Activated B cell treated with CpG ODN at 0.5 μM for 24 hours (primary cell): Measurements from ENCODE around the gene CLPTM1. TPM values are rescaled to one million over a fixed set of nuclear protein-coding genes. Genes with fewer than 3 reads are reported as not detected.

Source experiments
- ATAC-seq: fragments of 200-7000 bp; cut with Tn5 transposase; one replicate; pipeline ENCODE4 v1.10.0; 2021; ENCODE audit warnings: low read depth, mild to moderate bottlenecking, moderate library complexity
- CTCF ChIA-PET: fragments of 350-600 bp; sonication (Branson Sonifier 250); formaldehyde crosslinking; loops from one replicate; lab custom pipeline; 2021; ENCODE audit warnings: antibody characterized with exemption; lab: Charles Lee
- POLR2A ChIA-PET: fragments of 350-600 bp; sonication (Branson Sonifier 250); formaldehyde crosslinking; loops from one replicate; lab custom pipeline; 2021; ENCODE audit warnings: antibody characterized with exemption; lab: Charles Lee
- DNase-seq: peaks from one replicate; pipeline ENCODE4 v3.0.0; 2022
- H3K27ac Mint-ChIP-seq: one replicate; pipeline ENCODE4 v1.8.0; 2020; ENCODE audit warnings: mixed read lengths
- H3K27me3 Mint-ChIP-seq: one replicate; pipeline ENCODE4 v1.8.0; 2021; ENCODE audit warnings: mixed read lengths
- H3K36me3 Mint-ChIP-seq: one replicate; pipeline ENCODE4 v1.8.0; 2021; ENCODE audit warnings: low read depth, mixed read lengths
- H3K4me1 Mint-ChIP-seq: one replicate; pipeline ENCODE4 v1.8.0; 2021; ENCODE audit warnings: mixed read lengths
- H3K4me3 Mint-ChIP-seq: one replicate; pipeline ENCODE4 v1.8.0; 2020; ENCODE audit warnings: mild to moderate bottlenecking, mixed read lengths
- H3K9me3 Mint-ChIP-seq: one replicate; pipeline ENCODE4 v1.8.0; 2020; ENCODE audit warnings: mixed read lengths
- intact Hi-C: fragments of 100-400 bp; cut with micrococcal nuclease; formaldehyde crosslinking; loops from one replicate; pipeline ENCODE4 v1.15.1; 2024
- total RNA-seq: library from RNA; stranded (reverse); gene quantifications from 2 replicates; pipeline ENCODE4 v1.2.3, GENCODE V29; 2022
- TF ChIP-seq, protein P1 (sequence below): fragments of 200-600 bp; IDR thresholded peaks from one replicate; pipeline ENCODE4 v1.8.0; 2022; ENCODE audit warnings: antibody characterized with exemption, mild to moderate bottlenecking

CLPTM1 gene
- total RNA-seq, 1 donor from 2014 or later = 92.1 TPM

DNA sequence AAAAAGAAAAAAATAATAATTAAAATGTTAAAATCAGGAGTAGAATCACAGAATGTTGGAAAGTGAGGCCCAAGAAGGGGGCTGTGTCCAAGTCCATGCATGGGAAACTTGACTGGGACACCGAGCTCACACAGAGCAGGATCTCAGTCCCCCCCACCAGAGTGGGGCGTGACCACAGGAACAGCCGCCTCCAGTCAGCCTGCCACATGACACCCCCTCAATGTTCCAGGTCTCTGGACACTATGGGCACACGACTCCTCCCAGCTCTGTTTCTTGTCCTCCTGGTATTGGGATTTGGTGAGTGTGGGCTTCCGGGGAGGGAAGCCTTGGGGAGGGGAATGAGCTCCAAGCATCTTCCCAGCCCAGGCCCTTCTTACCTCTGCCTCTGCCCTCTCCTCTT, 6.9 kb upstream of the CLPTM1 start:
- TF ChIP-seq, protein P1, sequence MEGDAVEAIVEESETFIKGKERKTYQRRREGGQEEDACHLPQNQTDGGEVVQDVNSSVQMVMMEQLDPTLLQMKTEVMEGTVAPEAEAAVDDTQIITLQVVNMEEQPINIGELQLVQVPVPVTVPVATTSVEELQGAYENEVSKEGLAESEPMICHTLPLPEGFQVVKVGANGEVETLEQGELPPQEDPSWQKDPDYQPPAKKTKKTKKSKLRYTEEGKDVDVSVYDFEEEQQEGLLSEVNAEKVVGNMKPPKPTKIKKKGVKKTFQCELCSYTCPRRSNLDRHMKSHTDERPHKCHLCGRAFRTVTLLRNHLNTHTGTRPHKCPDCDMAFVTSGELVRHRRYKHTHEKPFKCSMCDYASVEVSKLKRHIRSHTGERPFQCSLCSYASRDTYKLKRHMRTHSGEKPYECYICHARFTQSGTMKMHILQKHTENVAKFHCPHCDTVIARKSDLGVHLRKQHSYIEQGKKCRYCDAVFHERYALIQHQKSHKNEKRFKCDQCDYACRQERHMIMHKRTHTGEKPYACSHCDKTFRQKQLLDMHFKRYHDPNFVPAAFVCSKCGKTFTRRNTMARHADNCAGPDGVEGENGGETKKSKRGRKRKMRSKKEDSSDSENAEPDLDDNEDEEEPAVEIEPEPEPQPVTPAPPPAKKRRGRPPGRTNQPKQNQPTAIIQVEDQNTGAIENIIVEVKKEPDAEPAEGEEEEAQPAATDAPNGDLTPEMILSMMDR = no peak
- ATAC-seq (no peak), DNase-seq (no peak)
- Mint-ChIP-seq H3K36me3 (peaks cover 6% of the 10 kb centered on the region), H3K9me3 (no peaks in the 10 kb centered on the region), H3K27me3 (no peaks in the 10 kb centered on the region), H3K27ac (no peak overlapping the region), H3K4me1 (peaks cover 9% of the 10 kb centered on the region), H3K4me3 (no peak overlapping the region)
- POLR2A ChIA-PET = no interaction called here
- intact Hi-C loops = no loop called here
- CTCF ChIA-PET = no interaction called here

DNA sequence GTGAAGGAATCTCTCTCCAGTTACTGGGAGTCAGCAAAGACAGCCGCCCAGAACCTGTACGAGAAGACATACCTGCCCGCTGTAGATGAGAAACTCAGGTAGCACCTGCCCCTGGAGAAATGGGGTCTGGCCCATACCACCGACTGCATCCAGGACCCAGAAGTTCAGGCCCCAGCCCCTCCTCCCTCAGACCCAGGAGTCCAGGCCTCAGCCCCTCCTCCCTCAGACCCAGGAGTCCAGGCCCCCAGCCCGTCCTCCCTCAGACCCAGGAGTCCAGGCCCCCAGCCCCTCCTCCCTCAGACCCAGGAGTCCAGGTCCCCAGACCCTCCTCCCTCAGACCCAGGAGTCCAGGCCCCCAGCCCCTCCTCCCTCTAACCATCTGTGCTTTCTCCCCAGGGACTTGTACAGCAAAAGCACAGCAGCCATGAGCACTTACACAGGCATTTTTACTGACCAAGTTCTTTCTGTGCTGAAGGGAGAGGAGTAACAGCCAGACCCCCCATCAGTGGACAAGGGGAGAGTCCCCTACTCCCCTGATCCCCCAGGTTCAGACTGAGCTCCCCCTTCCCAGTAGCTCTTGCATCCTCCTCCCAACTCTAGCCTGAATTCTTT, 6.3 kb upstream of the CLPTM1 start:
- DNase-seq (no peak), ATAC-seq (no peak)
- Mint-ChIP-seq H3K4me1 (peaks cover 8% of the 10 kb centered on the region), H3K9me3 (no peaks in the 10 kb centered on the region), H3K27me3 (no peaks in the 10 kb centered on the region), H3K27ac (no peak overlapping the region), H3K36me3 (peaks cover 6% of the 10 kb centered on the region), H3K4me3 (no peak overlapping the region)
- CTCF ChIA-PET = no interaction called here
- POLR2A ChIA-PET = interaction anchor here (0.6 kb wide), 1 partner anchor 252 kb away, joined by 4 read pairs; no protein-coding TSS in a partner anchor
- TF ChIP-seq, protein P1 = no peak
- intact Hi-C loops = no loop called here

DNA sequence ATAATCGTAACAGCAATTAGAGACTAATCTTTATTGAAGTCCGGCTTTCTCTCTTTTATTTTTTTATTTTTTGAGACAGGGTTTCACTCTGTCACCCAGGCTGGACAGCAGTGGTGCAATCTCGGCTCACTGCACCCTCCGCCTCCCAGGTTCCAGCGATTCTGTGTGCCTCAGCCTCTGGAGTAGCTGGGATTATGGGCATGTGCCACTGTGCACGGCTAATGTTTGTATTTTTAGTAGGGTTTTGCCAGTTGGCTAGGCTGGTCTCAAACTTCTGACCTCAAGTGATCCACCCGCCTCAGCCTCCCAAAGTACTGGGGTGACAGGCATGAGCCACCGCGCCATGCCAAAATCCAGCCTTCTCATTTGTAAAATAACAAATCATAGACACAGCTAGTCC, 5.6 kb upstream of the CLPTM1 start:
- Mint-ChIP-seq H3K4me1 (peaks cover 8% of the 10 kb centered on the region), H3K4me3 (no peak overlapping the region), H3K9me3 (no peaks in the 10 kb centered on the region), H3K27ac (no peak overlapping the region), H3K27me3 (no peaks in the 10 kb centered on the region), H3K36me3 (peaks cover 8% of the 10 kb centered on the region)
- CTCF ChIA-PET = no interaction called here
- DNase-seq (no peak), ATAC-seq (no peak)
- TF ChIP-seq, protein P1 = no peak
- POLR2A ChIA-PET = no interaction called here
- intact Hi-C loops = no loop called here

DNA sequence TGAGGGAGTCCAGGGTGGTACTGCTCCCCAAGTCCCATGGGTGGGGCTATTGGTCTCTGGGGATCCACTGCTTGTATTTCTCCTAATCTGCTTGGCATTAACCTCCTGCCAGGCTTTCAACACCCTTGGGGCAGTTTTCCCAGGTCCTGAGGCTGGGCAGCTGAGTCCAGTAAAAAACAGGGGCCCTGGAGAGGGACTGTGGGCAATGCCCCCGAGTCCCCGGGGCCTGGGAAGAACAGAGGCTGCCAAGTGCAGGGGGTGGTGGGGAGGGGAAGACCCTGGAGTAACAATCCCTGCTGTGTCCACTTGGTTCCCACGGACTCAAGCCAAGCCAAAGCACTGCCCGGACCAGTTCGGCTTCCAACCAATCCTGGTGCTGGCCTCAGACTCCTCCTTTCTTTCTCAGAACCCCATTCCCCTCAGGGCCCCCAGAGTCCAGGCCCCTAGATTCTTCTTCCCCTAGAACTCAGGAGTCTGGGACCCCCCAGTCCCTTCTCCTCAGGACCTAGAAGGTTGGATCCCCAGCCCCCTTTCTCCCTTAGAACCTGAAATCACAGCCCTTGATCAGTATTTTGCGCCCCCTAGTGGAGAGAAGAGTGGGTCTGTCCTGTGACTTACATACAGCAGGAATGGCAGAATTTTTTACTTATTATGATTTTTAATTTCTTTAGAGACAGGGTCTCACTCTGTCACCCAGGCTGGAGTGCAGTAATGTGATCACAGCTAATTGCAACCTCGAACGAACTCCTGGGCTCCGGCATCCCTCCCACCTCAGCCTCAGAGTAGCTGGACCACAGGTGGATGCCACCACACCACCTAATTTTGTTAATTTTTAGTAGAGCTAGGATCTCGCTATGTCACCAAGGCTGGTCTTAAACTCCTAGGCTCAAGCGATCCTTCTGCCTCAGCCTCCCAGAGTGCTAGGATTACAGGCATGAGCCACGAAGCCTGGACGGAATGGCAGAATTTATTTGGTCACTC, 3.7 kb upstream of the CLPTM1 start:
- ATAC-seq = no peak
- H3K4me1 Mint-ChIP-seq = peaks cover 24% of the 10 kb centered on the region
- no peak for DNase-seq
- H3K4me3 Mint-ChIP-seq = no peak overlapping the region
- H3K36me3 Mint-ChIP-seq = peaks cover 18% of the 10 kb centered on the region
- intact Hi-C loops = loop anchor here (1.0 to 5.0 kb wide), 3 partner anchors 48 to 262 kb away; no protein-coding TSS in a partner anchor
- H3K27ac Mint-ChIP-seq = no peak overlapping the region
- ChIA-PET POLR2A (interaction anchor here (0.6 to 1.2 kb wide), 3 partner anchors 50 to 228 kb away, joined by 3 to 9 read pairs (median 4); partner anchors contain the start of gene RELB), CTCF (interaction anchor here (0.7 to 2.7 kb wide), 10 partner anchors 10 to 295 kb away, joined by 3 to 10 read pairs (median 4); partner anchors contain the start of gene APOE)
- TF ChIP-seq, protein P1 = no peak
- no peaks in the 10 kb centered on the region for H3K9me3 Mint-ChIP-seq
- H3K27me3 Mint-ChIP-seq = no peaks in the 10 kb centered on the region

DNA sequence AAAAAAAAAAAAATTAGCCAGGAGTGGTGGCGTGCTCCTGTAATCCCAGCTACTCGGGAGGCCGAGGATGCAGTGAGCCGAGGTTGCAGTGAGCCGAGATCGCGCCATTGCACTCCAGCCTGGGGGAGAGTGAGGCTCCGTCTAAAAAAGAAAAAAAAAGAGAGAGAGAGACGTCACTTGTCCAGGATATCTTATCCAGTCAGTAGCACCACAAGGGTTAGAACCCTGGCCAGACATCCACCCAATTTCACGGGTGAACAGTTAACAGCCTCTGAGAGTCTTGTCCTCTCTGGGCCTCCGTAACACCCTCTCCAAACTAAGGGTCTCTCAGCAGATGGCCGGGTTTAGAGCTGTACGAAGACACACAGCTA, 917 bp upstream of the CLPTM1 start:
- H3K27me3 Mint-ChIP-seq = no peaks in the 10 kb centered on the region
- H3K4me3 Mint-ChIP-seq = peak overlapping the region; percentile 97
- ChIA-PET CTCF (interaction anchor here (0.9 to 1.0 kb wide), 2 partner anchors 155 to 231 kb away, joined by 3 to 4 read pairs; no protein-coding TSS in a partner anchor), POLR2A (interaction anchor here (0.6 to 2.5 kb wide), 22 partner anchors 11 to 949 kb away, joined by 3 to 34 read pairs (median 5); partner anchors contain the start of genes APOE, BLOC1S3, CLASRP and PPP1R37)
- DNase-seq = no peak
- TF ChIP-seq, protein P1 = no peak
- H3K36me3 Mint-ChIP-seq = peaks cover 18% of the 10 kb centered on the region
- intact Hi-C loops = loop anchor here (1.0 to 5.0 kb wide), 3 partner anchors 10 to 182 kb away; partner anchors contain the start of gene APOC1
- no peak for ATAC-seq
- H3K9me3 Mint-ChIP-seq = no peaks in the 10 kb centered on the region
- H3K4me1 Mint-ChIP-seq = peaks cover 50% of the 10 kb centered on the region
- peak overlapping the region; percentile 97 for H3K27ac Mint-ChIP-seq
